Hypothalamus (tissue), 51 donors: ENCODE results near the gene TECPR1.
A peak's percentile ranks its signal among the peaks of the same experiment; 100 is the strongest.
"Not testable (repeated sequence)": the region's sequence is repeated elsewhere in the genome, so short reads cannot be mapped to it uniquely, and the experiment has no call there.

Experiments
- DNase-seq, 51 donors: peaks; one replicate each; lab custom pipeline; 2025; lab: John Stamatoyannopoulos, UW

TECPR1 gene

DNA sequence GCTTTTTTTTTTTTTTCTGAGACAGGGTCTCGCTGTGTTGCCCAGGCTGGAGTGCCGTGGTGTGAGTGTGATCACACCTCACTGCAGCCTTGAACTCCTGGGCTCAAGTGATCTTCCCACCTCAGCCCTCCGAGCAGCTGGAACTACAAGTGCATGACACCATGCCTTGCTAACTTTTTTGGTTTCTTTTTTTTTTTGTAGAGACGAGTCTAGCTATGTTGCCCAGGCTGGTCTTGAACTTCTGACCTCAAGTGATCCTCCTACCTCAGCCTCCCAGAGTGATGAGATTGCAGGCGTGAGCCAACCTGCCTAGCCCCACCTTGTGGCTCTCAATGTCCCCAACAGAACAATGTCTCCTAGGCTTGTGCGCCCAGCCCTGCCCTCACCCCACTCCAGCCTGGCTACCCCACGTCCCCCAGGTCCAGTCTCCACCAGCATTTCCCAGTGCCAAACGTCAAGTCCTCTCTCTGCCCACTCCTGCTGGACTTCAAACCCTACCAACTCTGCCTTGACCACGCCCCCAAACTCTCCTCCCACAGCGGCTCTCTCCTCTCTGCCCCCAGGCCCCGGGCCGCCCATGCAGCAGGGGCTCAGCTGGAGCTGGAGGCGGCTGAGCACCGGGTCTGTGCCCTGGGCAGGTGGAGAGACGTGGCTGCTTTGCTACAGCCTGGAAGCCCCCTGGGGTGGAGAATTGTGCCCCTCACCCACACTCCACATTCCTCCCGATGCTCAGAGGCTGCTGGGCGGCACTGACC is 21.9 kb downstream of the TECPR1 start:
- DNase-seq: no peak

- DNase-seq: no peak
These were observed 22.6 kb downstream of the TECPR1 start for GRCh38 chr7:98229441-98229840.

DNA sequence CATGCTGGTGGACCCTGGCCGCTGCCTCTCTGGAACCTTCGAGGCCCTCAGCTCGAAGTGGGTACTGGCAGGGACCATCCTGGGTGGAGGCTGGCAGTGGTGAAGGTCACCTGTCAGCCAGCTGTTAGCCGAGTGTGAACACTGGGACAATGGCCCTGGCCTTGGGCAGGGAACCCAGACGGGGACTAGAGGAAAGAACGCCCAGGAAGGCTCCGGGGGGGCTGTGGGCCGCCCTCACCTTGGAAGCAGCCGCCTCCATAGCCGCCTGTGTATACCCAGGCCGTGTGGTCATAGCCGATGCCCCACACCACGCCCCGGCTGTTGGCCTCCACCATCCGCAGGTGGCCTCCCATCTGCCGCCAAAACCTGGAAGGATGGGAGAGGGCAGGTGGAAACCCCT is 23.2 kb downstream of the TECPR1 start:
- no peak for DNase-seq

DNA sequence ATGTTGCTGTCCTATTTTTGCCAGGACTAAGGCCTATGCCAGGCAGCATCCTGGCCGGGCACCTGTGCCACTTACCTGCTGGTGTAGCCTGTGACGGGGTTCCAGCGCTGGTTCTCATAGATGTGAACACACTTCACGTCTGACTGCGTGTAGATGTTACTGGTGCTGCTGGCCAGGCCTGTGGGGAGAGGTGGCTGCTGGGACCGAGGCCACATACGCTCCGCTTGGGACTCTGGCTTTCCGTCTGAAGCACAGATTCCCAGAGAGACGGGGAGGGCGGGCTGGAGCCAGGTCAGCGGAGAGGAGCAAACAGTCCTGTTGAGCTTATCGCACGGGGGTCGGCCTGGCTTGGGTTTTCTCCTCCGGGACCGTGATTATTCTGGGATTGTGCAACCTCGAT is 24.1 kb downstream of the TECPR1 start:
- no peak for DNase-seq

GRCh38 chr7:98225913-98226614 is 26.0 kb downstream of the TECPR1 start:
- DNase-seq: no peak

GRCh38 chr7:98224701-98225181 is 27.3 kb downstream of the TECPR1 start:
- no peak for DNase-seq

DNA sequence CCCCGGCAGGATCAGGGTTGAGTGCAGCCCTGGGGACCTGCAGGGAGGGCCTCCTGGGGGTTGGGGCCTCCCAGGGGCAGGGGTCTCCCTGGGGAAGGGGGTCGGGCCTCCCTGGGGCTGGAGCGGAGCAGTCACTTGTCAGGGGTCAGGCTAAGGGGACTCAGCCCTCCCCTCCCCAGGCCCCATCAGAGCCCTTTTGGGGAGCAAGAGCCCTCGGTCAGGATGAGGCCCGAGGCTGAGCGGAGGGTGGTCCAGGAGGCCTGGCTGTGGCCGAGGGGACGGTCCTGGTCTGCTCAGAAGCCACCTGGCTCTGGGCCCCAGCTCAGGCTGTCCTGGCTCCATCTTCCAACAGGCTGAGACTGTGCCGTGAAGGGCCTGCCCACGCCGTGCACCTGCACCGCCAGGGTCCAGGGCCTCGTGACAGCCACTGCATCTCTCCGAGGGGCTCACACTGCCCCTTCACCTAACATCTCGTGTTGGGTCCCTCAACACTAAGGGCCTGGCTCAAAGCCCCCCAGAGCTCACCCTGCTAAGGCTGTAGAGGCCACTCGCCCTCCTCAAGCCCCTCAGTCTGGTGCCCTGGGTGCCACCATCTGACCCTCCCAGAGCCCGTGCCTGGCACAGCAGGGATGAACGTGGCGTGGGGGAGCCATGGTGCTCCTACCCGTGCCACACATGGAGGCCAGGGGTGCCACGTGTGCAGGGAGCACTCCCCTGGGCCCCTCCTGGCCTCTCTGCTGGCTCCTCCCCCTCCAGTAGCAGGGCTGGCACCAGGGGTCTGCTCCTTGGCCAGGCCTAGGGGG is 27.9 kb downstream of the TECPR1 start:
- DNase-seq: no peak

DNA sequence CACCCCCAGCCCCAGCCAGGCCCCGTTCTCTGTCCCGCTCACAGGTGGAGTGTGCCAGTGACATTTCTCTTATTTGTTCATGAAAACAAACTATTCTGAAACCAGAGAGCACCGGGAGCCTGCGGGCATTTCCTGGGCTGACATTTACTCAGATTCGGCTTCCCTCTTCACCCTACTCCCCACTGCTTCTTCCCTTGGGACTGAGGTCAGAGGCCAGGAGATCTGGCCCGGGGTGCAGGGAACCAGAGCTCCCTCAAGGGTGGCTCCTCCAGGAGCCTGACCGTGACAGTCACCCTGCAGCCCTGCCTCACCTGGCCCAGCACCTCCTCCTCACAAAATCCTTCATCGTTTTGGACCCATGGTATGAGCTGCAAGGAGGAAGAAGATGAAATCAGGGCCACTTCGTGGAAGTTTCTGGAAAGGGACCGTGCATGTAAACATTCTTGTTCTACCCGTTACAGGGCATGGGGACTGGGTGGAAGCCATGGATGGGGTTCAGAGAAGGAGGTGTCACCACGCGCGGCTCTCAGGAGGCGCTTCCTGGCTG is 28.6 kb downstream of the TECPR1 start:
- DNase-seq: no peak

DNA sequence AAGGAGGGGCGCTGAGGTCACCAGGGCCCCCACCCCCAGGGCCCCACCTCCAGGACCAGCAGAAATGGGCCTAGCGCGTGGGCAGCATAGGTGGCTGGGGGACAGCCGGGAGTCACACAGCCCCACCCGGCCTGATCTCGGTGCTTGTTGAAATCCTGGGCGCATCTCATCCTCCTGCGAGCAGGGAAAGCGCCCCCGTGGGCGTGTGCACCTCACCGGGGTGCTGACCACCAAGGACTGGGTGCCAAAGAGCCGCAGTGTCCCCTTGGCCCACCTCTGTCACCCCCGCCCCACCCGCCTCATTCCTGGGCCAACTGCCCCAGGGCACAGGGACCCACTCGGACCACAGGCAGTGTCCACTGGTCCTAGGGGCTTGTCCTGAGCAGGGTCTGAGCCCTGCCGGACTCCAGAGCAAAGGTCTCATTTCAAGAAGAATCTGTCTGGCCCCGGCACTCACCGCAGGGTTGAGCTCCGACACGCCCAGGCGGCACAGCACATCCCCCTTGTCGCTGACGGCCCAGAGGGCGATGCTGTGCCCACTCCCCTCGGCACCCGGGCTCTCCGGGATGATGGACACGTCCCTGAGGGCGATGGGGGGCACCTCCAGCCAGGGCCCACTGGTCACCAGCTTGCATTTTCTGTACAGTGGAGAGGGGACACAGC is 29.4 kb downstream of the TECPR1 start:
- no peak for DNase-seq

- DNase-seq: no peak
These were observed 30.2 kb downstream of the TECPR1 start for GRCh38 chr7:98221611-98222532.

GRCh38 chr7:98219382-98219781 is 32.6 kb downstream of the TECPR1 start:
- not testable (repeated sequence) for DNase-seq

- DNase-seq: peak in 40 of 51 donors; percentile 4 to 81 (median 56)
These were observed 34.1 kb downstream of the TECPR1 start for GRCh38 chr7:98217623-98218582.

- no peak for DNase-seq
These were observed 35.0 kb downstream of the TECPR1 start for GRCh38 chr7:98216941-98217622.

DNA sequence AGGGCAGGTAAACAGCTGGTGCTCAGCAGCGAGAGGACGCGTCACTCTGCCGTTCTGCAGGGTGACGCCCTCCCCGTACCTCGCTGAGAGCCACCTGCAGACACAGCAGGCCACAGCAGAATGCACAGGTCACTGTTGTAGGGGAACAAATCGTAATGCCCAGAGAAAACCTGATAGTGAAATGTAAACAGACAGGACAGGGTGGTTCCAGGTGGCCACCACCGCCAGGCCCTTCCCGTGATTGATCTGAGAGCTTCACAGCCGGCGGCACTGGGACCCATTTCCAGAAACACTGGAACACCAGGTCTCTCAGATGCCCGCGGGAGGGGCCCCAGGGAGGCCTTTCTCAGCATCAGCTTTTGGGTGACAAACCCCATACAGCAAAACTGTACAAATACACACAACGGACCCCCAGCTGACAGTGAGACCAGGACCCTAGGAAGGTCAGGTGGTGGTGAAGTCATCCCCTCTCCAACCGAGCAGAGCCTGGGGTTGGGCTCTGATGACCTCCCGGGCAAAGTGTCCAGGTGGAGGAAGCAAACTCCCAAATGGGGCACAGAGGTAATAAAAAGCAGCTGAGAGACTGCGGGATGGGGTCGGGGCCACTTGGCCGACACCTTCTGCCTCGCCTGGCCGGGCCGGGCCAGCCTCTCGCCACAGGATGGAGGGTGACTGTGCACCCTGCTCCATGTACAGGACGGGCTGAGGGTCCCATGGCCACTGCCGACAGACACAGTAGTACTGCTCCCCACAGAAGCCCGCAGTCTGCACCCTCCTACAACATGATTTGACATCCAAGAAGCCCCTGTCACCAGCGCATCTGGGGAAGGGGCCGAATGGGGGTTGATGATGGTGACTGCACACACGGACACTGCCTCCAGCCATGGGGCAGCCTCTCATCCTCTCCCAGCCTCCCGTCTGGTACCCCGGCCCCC is 36.2 kb downstream of the TECPR1 start:
- no peak for DNase-seq

DNA sequence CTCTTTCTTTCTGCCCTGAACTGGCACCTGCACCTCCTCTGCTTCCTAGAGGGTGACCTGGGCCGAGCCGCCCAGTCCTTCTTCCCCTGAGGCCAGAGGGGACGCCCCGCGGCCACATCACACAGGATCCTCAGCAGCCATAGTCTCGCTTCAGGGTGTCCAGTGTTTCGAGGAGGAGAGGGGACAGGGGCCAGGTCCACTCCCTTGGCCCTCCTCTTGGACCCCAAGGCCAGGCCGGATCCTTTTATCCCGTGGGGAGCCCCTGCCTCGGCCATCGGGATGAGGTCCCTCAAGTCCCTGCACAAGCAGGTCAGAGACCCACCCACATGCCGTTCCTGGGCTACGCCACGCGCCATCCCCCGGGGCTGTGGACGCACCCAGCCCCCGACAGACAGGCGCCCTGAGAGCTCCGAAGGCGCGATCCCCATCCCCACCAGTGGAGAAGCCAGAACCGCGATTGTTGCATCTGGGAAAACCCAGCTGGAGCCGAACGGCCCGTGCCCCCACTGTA is 37.2 kb downstream of the TECPR1 start:
- DNase-seq: no peak
